ENCODE measurements around the gene GOLGA6L10. TPM values are rescaled to one million over a fixed set of nuclear protein-coding genes. Genes with fewer than 3 reads are reported as not detected.
"Not testable (repeated sequence)": the region's sequence is repeated elsewhere in the genome, so short reads cannot be mapped to it uniquely, and the experiment has no call there.

GOLGA6L10 gene
- total and polyA plus RNA-seq, 2 of the 4 experiments (the other 2 are of a cell fraction), result under 0.01 to 0.79 TPM

GRCh38 chr15:82313951-82314768, 35.1 kb downstream of the GOLGA6L10 start:
- H2AFZ ChIP-seq (replicated peaks; ENCODE audit: low read length, poor library complexity); H3K18ac ChIP-seq (ENCODE audit: low read depth, low read length); intact Hi-C loops (cut with micrococcal nuclease); H3K9me3 ChIP-seq (ENCODE audit: control insufficient read depth, insufficient read depth, low read length); H4K91ac ChIP-seq (ENCODE audit: insufficient read depth, low read depth, low read length); POLR2A ChIA-PET (ENCODE audit: unreplicated experiment); H2BK5ac ChIP-seq (ENCODE audit: low read depth, low read length, poor library complexity, severe bottlenecking); H4K20me1 ChIP-seq (ENCODE audit: insufficient read depth, low read length); H3K9ac ChIP-seq (ENCODE audit: low read depth, low read length); H2BK20ac ChIP-seq (ENCODE audit: low read depth, low read length); H2BK120ac ChIP-seq (ENCODE audit: low read depth, low read length); H3K79me1 ChIP-seq (ENCODE audit: low read depth in 1 of 2, low read length in 2 of 2); H4K5ac ChIP-seq (ENCODE audit: low read depth, low read length); H3K36me3 ChIP-seq (ENCODE audit: control insufficient read depth, insufficient read depth, low read length); H3K56ac ChIP-seq (ENCODE audit: extremely low read depth, insufficient read depth, low read length); H3K9me1 ChIP-seq (ENCODE audit: insufficient read depth, low read length); H2AK9ac ChIP-seq (replicated peaks; ENCODE audit: low read depth, low read length, poor library complexity); H3K4me1 ChIP-seq (ENCODE audit: control insufficient read depth, insufficient read depth, low read length); BruUV-seq (replicated peaks); H3K14ac ChIP-seq (replicated peaks; ENCODE audit: low read depth, low read length); dilution Hi-C loops (cut with HindIII; ENCODE audit: low sequenced_read_pairs, unreplicated experiment); ATAC-seq (ENCODE audit: low read depth); DNase-seq; H3K27ac ChIP-seq (ENCODE audit: insufficient read depth, low read length); H3K4me3 ChIP-seq (ENCODE audit: insufficient read depth, low read depth, low read length); CTCF ChIA-PET; H3K4me2 ChIP-seq (ENCODE audit: low read depth, low read length); H4K8ac ChIP-seq (ENCODE audit: low read depth in 2 of 2, low read length in 2 of 2); H2BK15ac ChIP-seq (ENCODE audit: low read depth, low read length); H2AK5ac ChIP-seq (ENCODE audit: low read depth, low read length); in situ Hi-C loops (cut with MboI; ENCODE audit: low sequenced_read_pairs); H3K23ac ChIP-seq (ENCODE audit: low read depth, low read length); H3K4ac ChIP-seq (ENCODE audit: low read depth, low read length): not testable (repeated sequence)
- peaks cover 12% of the 10 kb centered on the region for H3K27me3 ChIP-seq (ENCODE audit: control insufficient read depth, insufficient read depth, low read length)
- WGBS, 2 experiments (ENCODE audit: extremely low coverage in 2 of 2, insufficient read length in 1 of 2), result 76% methylated on average over 11 of the region's 21 CpGs; no CpG with 5 or more reads in 1 of the 2 experiments
